Activated T-helper 1 cell treated with anti-CD3 and anti-CD28 coated beads, Interleukin-2, amount 50 U/mL, for 16 hours (primary cell): ENCODE measurements around the gene ATXN7.

ENCODE experiments used
- DNase-seq, 2 donors: peaks; one replicate each; pipeline ENCODE4 v3.0.0-alpha.2; 2020; ENCODE audit warnings: low read depth in 1 of 2, low spot score in 1 of 2

ATXN7 gene

GRCh38 chr3:63862804-63863149, 890 bp upstream of the ATXN7 start:
- no peak for DNase-seq

- DNase-seq, result peak; percentile 6 to 25
Observed at GRCh38 chr3:63864008-63864964, 619 bp downstream of the ATXN7 start.

- no peak for DNase-seq
Observed at GRCh38 chr3:63864965-63865327, 1.3 kb downstream of the ATXN7 start.

GRCh38 chr3:63867225-63867624, 3.6 kb downstream of the ATXN7 start:
- no peak for DNase-seq

GRCh38 chr3:63869940-63870614, 6.4 kb downstream of the ATXN7 start:
- no peak for DNase-seq

GRCh38 chr3:63870615-63871005, 6.9 kb downstream of the ATXN7 start:
- no peak for DNase-seq

- no peak for DNase-seq
Observed at GRCh38 chr3:63872135-63872924, 8.7 kb downstream of the ATXN7 start.

- no peak for DNase-seq
Observed at GRCh38 chr3:63874769-63875168, 11.1 kb downstream of the ATXN7 start.

GRCh38 chr3:63875510-63875909, 11.8 kb downstream of the ATXN7 start:
- DNase-seq, result no peak

- no peak for DNase-seq
Observed at GRCh38 chr3:63876260-63876659, 12.6 kb downstream of the ATXN7 start.

- no peak for DNase-seq
Observed at GRCh38 chr3:63877737-63878393, 14.2 kb downstream of the ATXN7 start.

GRCh38 chr3:63878394-63879060, 14.9 kb downstream of the ATXN7 start:
- DNase-seq, result no peak

- no peak for DNase-seq
Observed at GRCh38 chr3:63880653-63881052, 17.0 kb downstream of the ATXN7 start.

- no peak for DNase-seq
Observed at GRCh38 chr3:63886858-63887257, 23.2 kb downstream of the ATXN7 start.

GRCh38 chr3:63891518-63891917, 27.9 kb downstream of the ATXN7 start:
- DNase-seq, result no peak

- DNase-seq, result no peak
Observed at GRCh38 chr3:63892773-63893352, 29.2 kb downstream of the ATXN7 start.

GRCh38 chr3:63895422-63896189, 31.9 kb downstream of the ATXN7 start:
- no peak for DNase-seq

- DNase-seq, result no peak
Observed at GRCh38 chr3:63896332-63897030, 32.8 kb downstream of the ATXN7 start.

GRCh38 chr3:63900010-63900409, 36.3 kb downstream of the ATXN7 start:
- DNase-seq, result no peak
